ENCODE results near the gene LILRA6. TPM values are rescaled to one million over a fixed set of nuclear protein-coding genes. Genes with fewer than 3 reads are reported as not detected.
"Not testable (repeated sequence)": the region's sequence is repeated elsewhere in the genome, so short reads cannot be mapped to it uniquely, and the experiment has no call there.

Gene LILRA6
- total and polyA plus RNA-seq, 4 donors: 5.3 to 91.7 (median 16.4) TPM

DNA sequence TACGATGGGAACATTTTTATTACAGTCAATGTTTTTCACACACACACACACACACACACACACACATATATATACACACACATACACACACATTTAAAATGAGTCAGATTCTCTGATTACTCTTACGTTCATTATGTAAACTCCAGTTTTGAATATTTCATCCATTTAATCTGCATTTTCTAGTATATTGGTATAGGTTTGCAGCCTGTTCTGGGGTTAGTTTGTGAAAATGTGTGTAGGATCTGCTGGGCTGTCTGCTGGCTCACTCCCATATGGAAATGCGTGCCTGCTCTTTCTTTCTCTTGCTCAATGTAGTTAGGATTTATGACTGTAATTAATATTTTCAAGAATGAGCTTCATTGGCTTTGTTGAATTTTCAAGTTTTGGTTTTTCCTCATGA, 31.2 kb upstream of the LILRA6 start:
- no peak for ATAC-seq (ENCODE audit: insufficient read depth, low FRiP score)
- WGBS, 2 donors: 59 to 75% methylated on average over 3 of the region's 3 CpGs

GRCh38 chr19:54272181-54272580, 29.6 kb upstream of the LILRA6 start:
- not testable (repeated sequence) for H3K9ac ChIP-seq (ENCODE audit: insufficient read depth in 1 of 2, low read length in 2 of 2); ATAC-seq (ENCODE audit: insufficient read depth, low FRiP score); DNase-seq; H3K4me3 ChIP-seq; H3K36me3 ChIP-seq (ENCODE audit: control insufficient read depth in 4 of 4, insufficient read depth in 4 of 4, low read length in 4 of 4); H3K4me1 ChIP-seq (ENCODE audit: control insufficient read depth in 5 of 5, insufficient read depth in 5 of 5, low read length in 5 of 5); H3K9me3 ChIP-seq (ENCODE audit: control insufficient read depth in 4 of 4, insufficient read depth in 3 of 4, low read length in 3 of 4); H3K27ac ChIP-seq (ENCODE audit: low read depth in 1 of 2, low read length in 1 of 2)
- WGBS, 2 donors: 41 to 49% methylated on average over 5 of the region's 5 CpGs
- H3K27me3 ChIP-seq (ENCODE audit: control insufficient read depth in 3 of 3, insufficient read depth in 3 of 3, low read length in 2 of 3): peaks cover 0 to 12% (median 0%) of the 10 kb centered on the region in 3 donors

More for the DNA sequence above, 31.2 kb upstream of the LILRA6 start:
- Histone ChIP-seq H3K27ac (ENCODE audit: low read depth in 1 of 2, low read length in 1 of 2) (no peak overlapping the region), H3K4me1 (ENCODE audit: control insufficient read depth in 5 of 5, insufficient read depth in 5 of 5, low read length in 5 of 5) (no peaks in the 10 kb centered on the region), H3K4me3 (no peak overlapping the region), H3K36me3 (ENCODE audit: control insufficient read depth in 4 of 4, insufficient read depth in 4 of 4, low read length in 4 of 4) (no peaks in the 10 kb centered on the region), H3K9me3 (ENCODE audit: control insufficient read depth in 4 of 4, insufficient read depth in 3 of 4, low read length in 3 of 4) (no peaks in the 10 kb centered on the region), H3K27me3 (ENCODE audit: control insufficient read depth in 3 of 3, insufficient read depth in 3 of 3, low read length in 2 of 3) (peaks cover 0 to 9% (median 0%) of the 10 kb centered on the region in 3 donors), H3K9ac (ENCODE audit: insufficient read depth in 1 of 2, low read length in 2 of 2) (no peak overlapping the region)
- no peak for DNase-seq
- no peak for TF ChIP-seq CTCF (IDR thresholded peaks at IDR 0.05; ENCODE audit: control extremely low read depth, extremely low read depth)

DNA sequence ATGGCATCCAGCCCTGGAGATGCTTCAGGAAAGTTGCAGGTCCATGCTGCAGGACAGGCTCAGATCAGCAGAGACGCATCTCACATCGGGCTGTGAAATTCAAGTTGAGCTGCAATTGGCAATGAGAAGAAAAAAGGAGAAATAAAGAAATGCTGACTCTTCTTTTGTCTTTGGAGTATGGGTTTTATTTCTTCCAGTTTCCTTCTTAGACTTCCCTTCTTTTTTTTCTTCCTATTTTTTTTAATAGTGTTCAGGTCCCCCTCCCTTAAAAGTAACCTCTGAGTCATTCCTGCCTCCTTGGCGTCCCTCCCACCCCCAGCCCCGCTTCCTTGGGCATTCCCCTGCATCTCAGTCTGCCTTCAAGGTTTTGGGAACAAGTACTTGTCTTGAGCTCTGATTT, 29.0 kb upstream of the LILRA6 start:
- not testable (repeated sequence) for H3K36me3 ChIP-seq (ENCODE audit: control insufficient read depth in 4 of 4, insufficient read depth in 4 of 4, low read length in 4 of 4); H3K9me3 ChIP-seq (ENCODE audit: control insufficient read depth in 4 of 4, insufficient read depth in 3 of 4, low read length in 3 of 4); ATAC-seq (ENCODE audit: insufficient read depth, low FRiP score); H3K4me1 ChIP-seq (ENCODE audit: control insufficient read depth in 5 of 5, insufficient read depth in 5 of 5, low read length in 5 of 5); H3K9ac ChIP-seq (ENCODE audit: insufficient read depth in 1 of 2, low read length in 2 of 2); DNase-seq; H3K4me3 ChIP-seq
- Histone ChIP-seq H3K27ac (ENCODE audit: low read depth in 1 of 2, low read length in 1 of 2) (peak overlapping the region in 1 of 2 donors; percentile 72), H3K27me3 (ENCODE audit: control insufficient read depth in 3 of 3, insufficient read depth in 3 of 3, low read length in 2 of 3) (peaks cover 0 to 12% (median 0%) of the 10 kb centered on the region in 3 donors)
- WGBS, 2 donors: 35 to 55% methylated on average over 2 to 4 of the region's 4 CpGs

- Histone ChIP-seq H3K36me3 (ENCODE audit: control insufficient read depth in 4 of 4, insufficient read depth in 4 of 4, low read length in 4 of 4) (no peaks in the 10 kb centered on the region), H3K4me1 (ENCODE audit: control insufficient read depth in 5 of 5, insufficient read depth in 5 of 5, low read length in 5 of 5) (no peaks in the 10 kb centered on the region), H3K9me3 (ENCODE audit: control insufficient read depth in 4 of 4, insufficient read depth in 3 of 4, low read length in 3 of 4) (no peaks in the 10 kb centered on the region), H3K27ac (ENCODE audit: low read depth in 1 of 2, low read length in 1 of 2) (peak overlapping the region in 1 of 2 donors; percentile 72), H3K4me3 (no peak overlapping the region), H3K27me3 (ENCODE audit: control insufficient read depth in 3 of 3, insufficient read depth in 3 of 3, low read length in 2 of 3) (peaks cover 0 to 12% (median 0%) of the 10 kb centered on the region in 3 donors), H3K9ac (ENCODE audit: insufficient read depth in 1 of 2, low read length in 2 of 2) (no peak overlapping the region)
- no peak for TF ChIP-seq CTCF (IDR thresholded peaks at IDR 0.05; ENCODE audit: control extremely low read depth, extremely low read depth)
- DNase-seq (no peak), ATAC-seq (ENCODE audit: insufficient read depth, low FRiP score) (no peak)
- WGBS, 2 donors: 52 to 63% methylated on average over 8 of the region's 8 CpGs
Observed at GRCh38 chr19:54271106-54271505, 28.5 kb upstream of the LILRA6 start.
